Stimulated activated CD8-positive, alpha-beta memory T cell treated with anti-CD3 and anti-CD28 coated beads, Interleukin-12 subunit alpha, Interleukin-12 subunit beta, amount 100 ng/mL, for 24 hours (primary cell): ENCODE data around the gene CISD3.

Experiments
- DNase-seq: peaks from one replicate; pipeline ENCODE4 v3.0.0-alpha.2; 2020; ENCODE audit errors: extremely low read depth

CISD3 gene

DNA sequence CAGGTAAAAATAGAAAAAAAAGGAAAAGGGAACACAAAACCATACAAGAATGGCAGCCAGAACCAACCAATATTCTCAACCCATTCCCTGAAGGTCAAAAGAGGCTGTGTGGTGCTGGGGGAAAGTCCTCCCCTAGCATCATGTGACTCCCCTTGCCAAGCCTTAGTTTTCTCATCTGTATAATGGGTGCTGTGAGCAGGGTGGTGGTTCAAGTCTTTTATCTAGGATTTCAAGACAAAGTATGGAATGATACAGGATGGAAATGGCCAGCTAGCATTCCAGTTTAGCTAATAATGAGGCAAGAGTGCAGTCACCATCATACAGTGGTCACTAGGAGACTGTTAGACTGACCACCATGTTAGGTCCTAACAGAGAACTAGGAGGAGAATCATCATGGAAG, 43.1 kb downstream of the CISD3 start:
- DNase-seq, result no peak

DNA sequence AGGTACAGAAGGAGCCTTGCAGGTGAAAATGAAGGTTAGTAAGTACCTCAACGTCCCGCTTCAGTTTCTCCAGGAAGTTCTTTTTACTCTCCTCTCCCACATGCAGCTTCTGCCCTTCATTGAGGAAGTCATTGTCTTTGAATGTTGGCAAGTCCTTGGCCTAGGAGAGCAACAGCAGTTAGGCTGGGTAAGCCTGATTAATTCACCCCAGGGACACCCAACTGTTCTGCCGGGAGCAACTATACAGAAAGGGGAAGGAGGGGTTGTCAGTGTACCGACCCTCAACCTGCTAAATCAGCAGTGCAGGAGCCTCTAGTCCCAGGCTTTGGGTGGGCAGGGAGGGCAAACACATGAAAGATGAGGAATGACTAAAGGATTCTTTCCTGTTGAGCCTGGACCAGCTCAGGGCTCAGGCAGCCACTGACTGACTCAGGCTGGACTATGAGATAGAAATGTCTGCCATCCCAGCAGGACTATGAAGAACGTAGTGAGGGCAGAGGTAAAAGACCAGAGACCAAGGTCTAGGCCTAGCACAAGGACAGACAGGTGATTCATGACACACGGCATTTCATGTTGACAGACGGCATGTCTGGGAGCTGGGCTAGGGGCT, 47.6 kb downstream of the CISD3 start:
- no peak for DNase-seq

DNA sequence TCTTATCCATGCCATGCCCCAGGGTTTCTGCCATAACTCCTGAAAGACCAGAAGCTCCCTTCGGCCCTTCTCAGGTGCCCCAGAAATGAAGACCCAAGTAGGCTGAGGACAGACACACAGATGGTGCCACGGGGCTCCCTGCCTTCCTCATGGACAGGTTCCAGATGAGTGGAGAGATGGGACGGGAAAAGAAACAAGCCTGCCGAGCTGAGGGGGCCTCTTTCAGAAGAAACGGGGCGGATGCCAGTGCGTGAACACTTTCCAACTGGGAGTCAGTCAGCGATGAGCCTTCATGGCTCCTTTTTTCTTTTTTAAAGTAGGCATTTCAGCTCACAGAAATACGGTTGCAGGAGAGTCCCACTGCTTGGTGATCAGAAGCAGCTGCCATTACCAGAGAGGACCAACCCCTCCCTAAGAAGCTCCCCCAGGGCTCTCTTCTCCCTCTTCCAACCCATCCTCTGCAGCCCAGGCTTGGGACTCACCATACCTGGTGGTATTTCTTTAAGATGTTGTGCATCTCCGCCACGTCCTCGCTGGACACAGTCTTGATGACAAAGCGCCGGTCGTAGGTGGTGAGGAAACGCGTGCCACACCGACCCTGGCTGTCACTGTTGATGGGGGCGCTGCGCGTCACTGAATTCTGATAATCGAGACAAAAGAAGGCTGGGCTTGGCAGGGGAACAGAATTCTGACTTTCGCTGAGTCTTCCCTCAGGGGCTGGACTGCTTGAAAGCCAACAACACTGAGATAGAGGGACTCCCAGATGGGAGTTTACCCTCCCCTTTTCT, 50.0 kb downstream of the CISD3 start:
- no peak for DNase-seq

DNA sequence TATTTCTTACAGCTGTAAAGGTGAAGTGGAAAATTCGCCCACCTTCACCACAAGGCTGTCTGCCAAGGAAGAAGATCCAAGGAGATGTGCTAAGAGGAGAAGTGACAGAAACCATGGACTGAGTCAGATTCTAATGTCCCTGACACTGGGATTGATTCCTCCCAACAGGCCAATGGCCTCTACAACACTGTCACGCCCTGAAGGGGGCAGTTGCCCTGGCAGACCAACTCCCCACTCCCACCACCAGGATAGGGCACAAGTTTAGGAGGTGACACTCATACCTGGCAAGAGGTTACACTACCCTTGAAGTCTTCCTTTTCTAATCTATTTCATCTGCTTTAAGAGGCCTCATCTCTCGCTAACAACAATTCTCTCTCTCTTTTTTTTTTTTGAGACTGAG, 53.1 kb downstream of the CISD3 start:
- DNase-seq, result no peak
